Measurements from ENCODE around the gene ERI2.
"Not testable (repeated sequence)": the region's sequence is repeated elsewhere in the genome, so short reads cannot be mapped to it uniquely, and the experiment has no call there.

DNA sequence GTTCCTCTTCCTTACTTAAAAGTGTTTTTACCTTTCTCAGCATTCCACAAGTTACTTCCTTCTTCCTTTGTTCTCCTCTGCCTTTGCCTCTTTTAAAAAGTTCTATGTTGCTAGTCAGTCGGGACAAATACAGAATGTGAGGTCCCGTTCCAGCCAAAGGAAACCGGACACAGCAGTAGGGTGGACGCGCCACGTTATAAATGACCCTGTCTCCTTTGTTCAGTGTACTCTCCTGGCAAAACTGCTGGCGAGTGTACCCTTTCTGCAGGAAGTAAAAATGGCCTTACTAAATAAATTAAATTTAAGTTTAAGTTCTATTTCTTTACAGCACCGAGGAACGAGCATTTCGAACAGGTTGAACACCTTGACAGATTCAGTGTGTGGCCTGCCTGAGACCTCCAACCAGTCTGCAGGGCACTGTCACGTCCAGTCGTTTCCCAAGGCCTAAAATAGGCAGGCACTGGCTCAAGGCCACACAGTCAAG lies 546 bp downstream of the ERI2 start:
- not testable (repeated sequence) for TF ChIP-seq POLR2A (IDR thresholded peaks at IDR 0.05)
- TF ChIP-seq, protein P1, sequence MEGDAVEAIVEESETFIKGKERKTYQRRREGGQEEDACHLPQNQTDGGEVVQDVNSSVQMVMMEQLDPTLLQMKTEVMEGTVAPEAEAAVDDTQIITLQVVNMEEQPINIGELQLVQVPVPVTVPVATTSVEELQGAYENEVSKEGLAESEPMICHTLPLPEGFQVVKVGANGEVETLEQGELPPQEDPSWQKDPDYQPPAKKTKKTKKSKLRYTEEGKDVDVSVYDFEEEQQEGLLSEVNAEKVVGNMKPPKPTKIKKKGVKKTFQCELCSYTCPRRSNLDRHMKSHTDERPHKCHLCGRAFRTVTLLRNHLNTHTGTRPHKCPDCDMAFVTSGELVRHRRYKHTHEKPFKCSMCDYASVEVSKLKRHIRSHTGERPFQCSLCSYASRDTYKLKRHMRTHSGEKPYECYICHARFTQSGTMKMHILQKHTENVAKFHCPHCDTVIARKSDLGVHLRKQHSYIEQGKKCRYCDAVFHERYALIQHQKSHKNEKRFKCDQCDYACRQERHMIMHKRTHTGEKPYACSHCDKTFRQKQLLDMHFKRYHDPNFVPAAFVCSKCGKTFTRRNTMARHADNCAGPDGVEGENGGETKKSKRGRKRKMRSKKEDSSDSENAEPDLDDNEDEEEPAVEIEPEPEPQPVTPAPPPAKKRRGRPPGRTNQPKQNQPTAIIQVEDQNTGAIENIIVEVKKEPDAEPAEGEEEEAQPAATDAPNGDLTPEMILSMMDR (IDR thresholded peaks at IDR 0.05) = not testable (repeated sequence)

All from lower leg skin (tissue), 3 donors.